Measurements from ENCODE around the gene CCDC180.
"Not testable (repeated sequence)": the region's sequence is repeated elsewhere in the genome, so short reads cannot be mapped to it uniquely, and the experiment has no call there.

Gene CCDC180

DNA sequence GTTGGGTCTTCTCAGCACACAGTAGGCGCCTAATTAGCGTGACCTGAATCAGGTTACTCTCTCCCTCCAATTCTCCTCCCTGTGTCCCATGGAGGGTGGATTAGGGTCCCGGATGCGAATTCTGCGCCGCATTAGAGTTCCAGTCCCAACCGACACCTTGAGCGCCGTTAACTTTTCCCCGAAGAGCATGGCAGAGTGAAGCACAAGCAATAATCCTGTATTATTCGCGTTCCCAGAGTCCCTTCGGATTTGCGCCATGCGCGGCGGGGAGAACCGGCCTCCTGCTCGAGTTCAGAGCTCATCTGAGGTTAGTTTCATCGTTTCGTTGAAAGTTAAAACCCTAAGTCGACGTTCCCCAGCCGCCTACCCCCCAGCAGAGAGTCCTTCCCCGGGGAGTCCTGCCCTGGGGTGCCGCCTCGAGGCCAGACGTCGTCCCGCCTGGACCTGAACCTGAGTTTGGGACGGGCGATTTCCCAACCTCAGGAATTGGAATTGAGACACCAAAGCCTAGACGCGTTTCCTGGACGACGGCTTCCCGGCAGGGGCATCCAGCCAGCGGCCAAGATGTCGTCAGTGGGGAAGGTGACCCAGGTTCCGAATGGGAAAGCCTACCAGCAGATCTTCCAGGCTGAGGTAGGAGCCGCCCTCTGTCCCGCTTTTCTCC lies at the start of gene CCDC180:
CCDC180 (plus strand) TSS at position 160 of the 664 bp plus-strand sequence; CDS start at position 565, 405 bp downstream.
- DNase-seq (ENCODE audit: low read depth), result peak; percentile 36

DNA sequence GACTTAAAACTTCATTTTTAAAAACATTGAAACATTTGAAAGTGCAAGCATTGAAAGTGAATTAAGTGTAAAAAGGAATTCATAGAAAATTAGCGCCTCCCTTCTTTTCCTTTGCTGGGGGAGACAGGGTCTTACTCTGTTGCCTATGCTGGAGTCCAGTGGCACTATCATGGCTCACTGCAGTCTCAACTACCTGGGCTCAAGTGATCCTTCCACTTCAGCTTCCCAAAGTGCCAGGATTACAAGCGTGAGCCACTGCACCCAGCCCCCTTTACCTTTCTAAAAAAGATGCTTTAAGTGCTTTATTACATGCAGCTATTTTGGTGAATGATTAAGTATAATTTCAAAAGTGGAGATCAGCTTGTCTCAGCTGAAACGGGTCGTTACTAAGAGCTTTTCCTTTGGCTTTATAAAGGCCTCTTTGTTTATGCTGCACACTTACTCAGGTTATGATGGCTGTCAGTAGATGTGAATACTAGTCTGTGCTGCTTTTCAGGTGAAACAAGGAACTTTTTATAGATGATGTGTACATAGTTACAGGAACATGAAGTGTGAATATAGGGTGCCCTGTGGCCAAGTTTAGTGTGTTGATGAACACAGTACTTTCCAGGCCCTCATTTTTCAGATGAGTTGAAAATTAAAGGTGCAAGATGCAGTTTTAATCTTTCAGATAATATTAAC lies 47.5 kb upstream of the CCDC180 start:
- DNase-seq (ENCODE audit: low read depth), result not testable (repeated sequence)

DNA sequence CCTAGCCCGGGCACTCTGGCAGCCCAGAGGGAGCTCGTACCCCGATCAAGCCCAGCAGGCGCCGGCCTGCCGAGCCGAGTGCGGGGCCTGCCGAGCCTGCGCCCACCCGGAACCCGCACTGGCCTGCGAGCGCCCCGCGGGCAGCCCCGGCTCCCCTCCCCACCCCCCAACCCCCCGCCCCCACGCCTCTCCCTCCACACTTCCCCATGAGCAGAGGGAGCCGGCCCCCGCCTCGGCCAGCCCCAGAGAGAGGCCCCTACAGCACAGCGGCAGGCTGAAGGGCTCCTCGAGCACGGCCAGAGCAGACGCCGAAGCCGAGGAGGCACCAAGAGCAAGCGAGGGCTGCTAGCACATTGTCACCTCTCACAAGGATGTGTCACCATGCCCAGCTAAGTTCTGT lies 36.2 kb upstream of the CCDC180 start:
- DNase-seq (ENCODE audit: low read depth), result no peak

DNA sequence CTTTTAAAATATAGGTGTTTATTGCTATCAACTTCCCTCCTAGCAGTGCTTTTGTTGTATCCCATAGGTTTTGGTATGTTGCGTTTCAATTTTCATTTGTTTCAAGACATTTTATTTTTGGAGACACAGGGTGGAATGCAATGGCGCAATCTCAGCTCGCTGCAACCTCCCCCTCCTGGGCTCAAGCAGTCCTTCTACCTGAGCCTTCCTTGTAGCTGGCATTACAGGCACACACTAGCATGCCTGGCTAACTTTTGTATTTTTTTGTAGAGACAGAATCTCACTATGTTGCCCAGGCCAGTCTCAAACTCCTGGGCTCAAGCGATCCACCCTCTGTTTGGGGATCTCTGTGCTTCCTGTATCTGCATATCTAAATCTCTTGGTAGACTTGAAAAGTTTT lies 35.4 kb upstream of the CCDC180 start:
- DNase-seq (ENCODE audit: low read depth), result no peak

DNA sequence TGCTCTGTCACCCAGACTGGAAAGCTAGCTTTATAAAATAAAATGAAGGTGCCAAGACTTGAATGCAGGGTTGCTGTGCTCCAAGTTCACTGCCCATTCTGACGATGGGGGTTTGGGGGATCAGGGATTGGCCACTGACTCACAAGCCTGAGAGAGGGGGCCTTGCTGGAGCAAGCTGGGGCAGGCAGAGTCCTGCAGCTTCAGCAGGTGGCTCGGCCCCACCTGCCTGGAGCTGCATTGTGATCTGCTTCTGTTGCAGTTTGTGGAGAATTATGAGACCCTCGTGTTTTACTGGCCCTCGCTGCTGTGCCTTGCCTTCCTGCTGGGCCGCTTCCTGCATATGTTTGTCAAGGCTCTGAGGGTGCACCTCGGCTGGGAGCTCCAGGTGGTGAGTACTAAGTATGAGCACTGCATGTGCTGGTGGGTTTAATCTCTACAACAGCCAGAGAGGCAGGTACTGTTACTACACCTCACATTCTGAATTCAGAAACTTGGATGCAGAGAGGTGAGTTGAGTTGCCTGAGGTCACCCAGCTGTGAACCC lies 31.1 kb upstream of the CCDC180 start:
- no peak for DNase-seq (ENCODE audit: low read depth)

DNA sequence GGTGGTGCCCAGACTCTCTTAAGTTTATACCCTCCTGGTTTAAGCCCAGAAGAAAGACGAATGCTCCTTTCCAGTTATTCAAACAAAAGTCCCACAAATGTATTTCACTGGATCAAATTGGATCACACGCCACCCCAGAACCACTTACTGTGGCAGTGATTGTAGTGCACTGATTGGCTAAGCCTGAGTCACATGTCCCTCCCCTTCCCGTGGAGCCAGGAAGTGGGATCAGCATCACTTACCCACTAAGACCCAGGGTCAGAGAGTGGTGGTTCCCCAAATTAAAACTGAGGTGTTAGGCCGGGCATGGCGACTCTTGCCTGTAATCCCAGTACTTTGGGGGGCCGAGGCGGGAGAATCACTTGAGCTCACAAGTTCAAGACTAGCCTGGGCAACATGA lies 29.5 kb upstream of the CCDC180 start:
- no peak for DNase-seq (ENCODE audit: low read depth)

DNA sequence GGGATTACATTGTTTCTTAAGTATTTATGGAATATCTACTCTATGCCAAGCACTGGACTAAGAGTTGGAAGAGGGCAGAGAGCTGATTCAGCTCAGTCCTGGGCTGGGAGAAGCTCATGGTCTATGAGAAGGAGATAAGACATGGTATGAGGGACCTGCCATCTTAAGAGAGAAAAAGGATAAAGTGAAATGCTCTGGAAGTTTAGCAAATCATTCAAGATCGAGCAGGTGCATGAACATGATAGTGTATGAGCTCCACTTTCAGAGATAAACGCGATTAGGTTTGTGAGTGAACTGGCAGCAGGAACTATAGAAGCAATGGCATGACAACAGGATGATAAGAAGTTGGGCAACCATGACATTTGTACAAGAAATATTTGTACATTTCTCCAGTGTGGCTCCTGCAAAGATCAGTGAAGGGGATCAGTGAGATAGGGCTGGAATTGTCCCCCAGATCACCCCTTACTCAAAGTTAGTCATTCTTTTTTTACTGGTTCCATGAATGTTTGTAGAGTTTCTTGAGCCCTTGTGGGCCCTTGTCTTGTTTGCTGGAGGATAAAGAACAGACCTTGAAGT lies 26.6 kb upstream of the CCDC180 start:
- no peak for DNase-seq (ENCODE audit: low read depth)

DNA sequence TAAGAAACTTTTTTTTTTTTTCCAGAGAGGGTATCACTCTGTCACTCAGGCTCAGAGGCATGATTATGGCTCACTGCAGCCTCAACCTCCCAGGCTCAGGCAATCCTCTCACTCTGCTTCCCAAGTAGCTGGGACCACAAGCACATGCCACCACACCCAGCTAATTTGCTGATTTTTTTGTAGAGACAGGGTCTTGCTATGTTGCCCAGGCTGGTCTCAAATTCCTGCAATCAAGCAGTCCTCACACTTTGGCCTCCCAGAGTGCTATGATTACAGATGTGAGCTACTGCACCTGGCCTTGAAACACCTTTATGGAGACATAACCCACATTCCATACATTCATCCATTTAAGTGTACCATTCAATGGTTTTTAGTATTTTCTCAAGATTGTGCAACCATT lies 23.7 kb upstream of the CCDC180 start:
- DNase-seq (ENCODE audit: low read depth), result no peak

DNA sequence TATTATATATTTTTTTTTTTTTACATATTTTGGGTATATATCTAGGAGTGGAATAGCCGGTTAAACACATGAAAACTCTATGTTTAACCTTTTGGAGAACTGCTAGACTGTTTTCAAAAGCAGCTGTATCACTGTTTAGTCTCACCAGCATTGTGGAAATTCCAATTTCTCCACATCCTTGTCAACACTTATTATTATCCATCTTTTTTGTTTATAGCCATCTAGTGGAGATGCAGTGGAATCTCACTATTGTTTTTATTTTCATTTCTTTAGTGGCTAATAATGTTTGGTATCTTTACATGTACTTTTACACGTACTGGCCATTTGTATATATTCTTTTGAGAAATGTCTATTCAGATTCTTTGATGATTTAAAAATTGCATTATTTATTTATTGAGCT lies 22.7 kb upstream of the CCDC180 start:
- no peak for DNase-seq (ENCODE audit: low read depth)

DNA sequence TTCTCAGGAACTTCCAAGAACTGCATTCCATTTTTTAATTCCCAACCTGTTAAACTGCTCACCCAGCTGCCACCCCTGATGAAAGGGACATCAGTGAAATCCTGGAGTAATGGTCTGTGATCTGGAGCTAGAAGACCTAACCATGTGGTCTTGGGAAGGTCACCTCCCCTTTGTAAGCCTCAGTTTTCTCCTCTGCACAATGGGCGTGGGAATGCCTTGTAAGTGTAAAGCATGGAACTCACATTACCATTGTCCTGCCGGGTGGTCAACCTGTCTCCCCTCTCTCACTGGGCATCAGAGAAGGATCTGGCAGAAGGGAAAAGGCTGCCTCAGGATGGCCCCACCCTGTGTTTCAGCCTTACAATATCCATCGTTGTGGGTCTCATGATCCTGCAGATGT lies 15.3 kb upstream of the CCDC180 start:
- DNase-seq (ENCODE audit: low read depth), result no peak

DNA sequence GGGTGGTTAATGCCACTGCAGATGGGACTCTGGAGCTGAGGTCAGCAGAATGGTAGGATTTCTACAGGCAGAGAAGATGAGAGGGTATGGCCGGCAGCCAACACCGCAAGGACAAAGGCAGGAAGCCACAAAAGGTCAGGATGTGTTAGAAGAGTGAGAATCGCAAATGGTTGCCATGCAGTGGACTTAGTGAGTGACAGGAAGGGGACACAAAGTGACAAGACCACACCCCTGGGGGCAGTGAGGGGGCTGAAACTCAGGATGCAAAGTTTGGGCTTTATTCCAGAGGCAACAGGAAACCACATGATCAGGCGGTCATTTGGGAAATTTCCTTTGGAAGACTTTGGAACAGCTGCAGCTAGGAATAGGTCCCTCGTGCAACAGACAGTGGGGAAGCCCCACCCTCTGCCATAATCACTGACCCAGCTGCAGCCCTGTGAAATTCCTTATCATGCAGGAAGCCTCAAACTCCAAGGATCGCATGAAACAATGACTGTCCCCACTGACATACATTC lies 14.2 kb upstream of the CCDC180 start:
- DNase-seq (ENCODE audit: low read depth), result peak; percentile 6

DNA sequence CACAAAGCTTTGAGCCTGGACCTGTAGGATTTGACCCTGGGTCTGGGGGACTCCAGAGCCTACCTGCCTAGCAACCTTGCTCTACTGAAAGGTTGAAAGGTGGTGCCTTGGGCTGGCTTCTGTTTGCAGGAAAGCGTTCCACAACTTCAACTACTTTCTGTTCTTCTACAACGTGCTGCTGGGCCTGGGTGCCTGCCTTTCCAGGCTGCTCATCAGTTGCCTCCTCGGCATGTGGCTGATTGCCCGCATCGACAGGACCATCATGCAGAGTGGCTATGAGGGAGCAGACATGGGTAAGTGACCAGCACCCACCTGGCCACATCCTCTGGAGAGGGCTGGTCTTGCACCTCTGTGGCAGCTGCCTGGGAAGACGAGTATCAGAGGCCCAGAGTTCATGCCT lies 13.6 kb upstream of the CCDC180 start:
- DNase-seq (ENCODE audit: low read depth), result no peak

DNA sequence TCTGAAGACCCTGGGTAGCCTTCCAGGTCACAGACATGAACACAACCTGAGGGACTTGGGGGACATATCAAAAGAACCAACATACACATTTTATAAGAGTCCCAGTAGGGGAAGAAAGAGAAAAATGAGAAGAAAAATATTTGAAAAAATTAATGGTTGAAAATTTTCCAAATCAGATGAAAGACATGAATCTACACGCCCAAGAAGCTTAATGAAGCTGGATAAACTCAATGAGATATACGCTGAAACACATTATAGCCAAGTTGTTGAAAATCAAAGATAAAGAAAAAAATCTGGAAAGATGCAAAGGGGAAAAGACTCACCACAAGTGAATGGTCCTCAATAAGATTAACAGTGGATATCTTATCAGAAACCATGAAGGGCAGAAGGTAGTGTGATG lies 9.6 kb upstream of the CCDC180 start:
- DNase-seq (ENCODE audit: low read depth), result no peak

DNA sequence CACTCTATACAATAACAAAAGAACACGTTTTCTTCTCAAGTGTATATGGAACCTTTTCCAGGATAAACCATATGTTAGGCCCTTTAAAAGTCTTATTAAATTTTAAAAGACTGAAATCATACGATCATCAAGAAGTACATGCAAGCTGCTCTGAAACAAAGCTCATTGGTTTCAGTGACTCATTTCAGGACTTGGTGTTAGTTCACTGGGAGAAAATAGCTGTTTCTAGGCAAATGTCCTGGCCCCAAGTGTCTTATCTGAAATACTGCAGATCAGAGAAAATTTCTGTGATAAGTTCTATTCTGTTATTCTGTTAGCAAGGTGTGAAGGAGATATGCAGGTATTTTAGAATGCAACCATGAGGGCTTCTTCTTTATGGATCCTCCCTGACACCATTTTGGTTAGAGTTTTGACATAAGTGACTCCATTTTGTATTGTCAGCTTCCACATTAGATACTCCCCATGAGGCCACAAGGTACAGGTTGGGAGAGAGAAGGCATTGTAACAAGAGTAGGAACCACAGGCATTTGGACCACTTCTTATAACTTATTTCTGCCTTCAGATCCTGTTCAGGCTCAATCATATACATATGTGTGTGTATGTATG lies 7.5 kb upstream of the CCDC180 start:
- no peak for DNase-seq (ENCODE audit: low read depth)

DNA sequence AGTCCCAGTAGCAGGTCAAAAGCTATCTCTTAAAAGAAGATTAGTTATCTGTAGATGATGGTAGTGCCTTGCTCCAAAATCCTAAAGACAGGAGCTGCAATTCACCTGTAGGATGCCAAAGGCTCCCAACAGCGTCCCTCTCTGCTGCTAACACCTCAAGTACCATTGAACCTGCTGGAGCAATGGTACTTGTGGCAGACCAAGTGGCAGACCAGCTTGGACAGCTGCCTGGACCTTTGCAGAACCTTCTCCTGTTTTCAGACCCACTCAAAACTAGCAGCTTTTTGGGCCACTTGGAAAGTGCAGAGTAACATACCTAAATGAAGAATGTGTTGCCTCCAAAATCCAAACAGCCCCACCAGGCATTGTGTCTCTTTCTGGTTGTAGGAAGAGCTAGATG lies 6.9 kb upstream of the CCDC180 start:
- no peak for DNase-seq (ENCODE audit: low read depth)

DNA sequence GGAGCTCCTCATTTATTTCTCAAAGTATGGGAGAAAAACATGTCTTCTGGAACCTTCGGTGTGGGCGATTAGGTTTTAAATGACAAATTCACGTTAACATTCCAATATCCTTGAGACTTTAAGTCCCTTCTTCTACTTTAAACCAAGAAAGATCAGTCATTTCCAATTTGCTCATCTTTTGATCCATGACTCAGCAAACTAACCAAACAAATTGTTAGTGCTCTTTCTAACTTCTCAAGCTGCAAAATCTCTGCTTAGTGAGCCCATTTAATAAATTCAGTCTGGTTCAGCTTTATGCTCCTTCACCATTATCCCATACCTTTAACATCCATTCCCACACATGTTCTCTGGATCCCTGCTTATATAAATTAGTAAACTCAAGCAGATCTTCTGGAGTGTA lies 5.5 kb upstream of the CCDC180 start:
- DNase-seq (ENCODE audit: low read depth), result no peak

DNA sequence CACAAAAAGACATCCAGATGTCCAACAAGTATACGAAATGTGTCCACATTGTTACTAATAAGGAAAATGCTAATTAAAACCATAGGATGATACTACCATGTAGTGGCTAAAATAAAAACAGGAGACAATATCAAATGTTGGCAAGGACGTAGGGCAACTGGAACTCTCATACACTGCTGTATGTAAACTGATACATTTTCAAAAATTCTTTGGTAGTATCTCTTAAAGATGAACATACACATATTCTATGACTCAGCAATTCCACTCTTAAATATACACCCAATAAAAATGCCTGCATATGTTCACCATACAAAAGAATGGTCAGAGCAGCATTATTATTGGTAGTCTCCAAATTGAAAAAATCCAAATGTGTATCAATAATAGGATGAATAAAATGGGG lies 2.9 kb upstream of the CCDC180 start:
- no peak for DNase-seq (ENCODE audit: low read depth)

DNA sequence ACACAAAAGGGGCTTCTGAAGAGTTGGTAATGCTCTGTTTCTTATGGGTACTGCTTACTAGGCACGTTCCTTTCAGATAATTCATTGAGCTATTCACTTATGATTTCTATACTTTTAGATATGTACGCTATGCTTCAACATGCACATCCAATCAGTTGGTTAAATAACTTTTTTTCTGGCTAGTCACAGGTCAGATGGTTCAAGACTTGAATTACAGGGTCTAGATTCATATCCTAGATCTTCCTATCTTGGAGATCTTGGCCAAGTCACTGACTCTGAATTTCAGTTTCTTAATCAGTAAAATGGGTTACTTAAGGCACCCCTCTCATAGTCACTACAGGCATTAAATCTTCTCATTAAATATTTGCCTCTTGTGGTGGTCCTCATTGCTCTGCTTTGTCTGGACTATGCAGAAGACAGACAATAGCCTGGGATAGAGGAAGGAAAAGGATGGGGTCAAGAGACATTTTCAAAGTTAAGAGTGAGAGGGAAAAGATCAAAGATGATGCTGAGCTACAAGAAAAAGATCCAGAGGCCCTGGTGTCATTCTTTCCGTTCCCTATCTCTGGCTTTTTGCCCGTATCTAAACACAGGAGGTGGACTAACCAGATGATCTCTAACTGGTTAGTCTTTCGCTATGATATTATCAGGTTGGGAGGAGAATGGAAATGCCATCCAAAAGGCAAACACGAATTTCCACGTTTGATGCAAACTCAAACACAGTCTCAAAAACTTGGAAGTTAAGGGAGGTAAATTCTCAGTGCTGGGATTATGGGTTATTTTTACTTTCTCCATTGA lies 1.8 kb upstream of the CCDC180 start:
- no peak for DNase-seq (ENCODE audit: low read depth)

DNA sequence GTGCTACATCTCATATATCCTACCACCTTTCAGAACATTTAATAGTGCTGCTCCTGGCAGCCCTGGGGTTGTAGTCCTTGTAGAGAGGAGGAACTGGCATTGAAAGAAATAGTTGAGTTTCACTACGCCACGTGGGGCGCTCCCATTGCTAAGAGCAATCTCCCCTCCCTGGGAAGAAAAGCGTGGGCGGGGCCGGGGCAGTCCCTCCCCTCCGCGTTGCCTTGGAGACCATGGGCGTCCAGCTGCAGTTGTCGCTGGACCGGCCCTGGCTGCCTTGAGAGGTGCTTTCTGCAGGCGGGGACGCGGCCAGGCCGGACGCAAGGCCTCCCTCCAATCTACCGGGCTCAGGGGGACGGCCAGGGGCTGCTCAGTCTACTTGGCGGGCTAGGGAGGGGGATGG lies 368 bp upstream of the CCDC180 start:
- peak; percentile 74 for DNase-seq (ENCODE audit: low read depth)

DNA sequence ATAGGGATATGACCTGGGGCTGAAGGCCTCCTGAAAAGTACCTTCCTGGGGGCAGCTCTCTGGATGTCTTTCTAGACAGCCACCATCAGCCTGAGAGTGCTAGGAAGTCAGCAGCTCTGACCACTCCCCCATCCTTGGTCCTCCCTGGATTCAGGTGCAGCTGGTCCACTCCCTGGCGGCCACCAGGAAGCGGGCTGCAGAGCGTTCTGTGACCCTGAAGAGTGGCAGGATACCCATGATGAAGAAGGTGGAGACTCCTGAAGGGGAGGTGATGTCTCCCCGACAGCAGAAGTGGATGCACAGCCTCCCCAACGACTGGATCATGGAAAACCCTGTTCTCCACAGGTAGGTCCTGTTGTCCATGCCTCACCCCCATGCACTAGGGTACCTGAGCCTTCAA lies 1.8 kb downstream of the CCDC180 start:
- no peak for DNase-seq (ENCODE audit: low read depth)

DNA sequence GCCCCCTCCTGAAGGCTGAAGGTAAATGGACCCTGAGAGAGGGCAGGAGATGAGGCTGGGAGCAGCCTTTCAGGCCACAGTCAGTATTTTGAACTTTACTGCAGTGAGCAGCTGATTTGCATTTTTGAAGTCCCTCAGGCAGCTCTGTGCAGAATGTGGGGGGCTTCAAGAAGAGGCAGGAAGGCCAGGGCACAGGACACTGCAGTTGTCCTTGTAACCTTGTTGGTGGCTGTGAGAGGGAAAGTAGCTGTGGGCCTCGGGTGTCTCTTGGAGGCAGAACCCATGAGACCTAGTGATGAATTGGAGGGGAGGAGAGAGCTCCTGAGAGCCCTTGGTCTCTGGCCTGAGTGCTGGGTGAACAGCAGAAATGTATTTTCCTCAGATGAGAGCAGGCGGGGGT lies 2.6 kb downstream of the CCDC180 start:
- DNase-seq (ENCODE audit: low read depth), result no peak

DNA sequence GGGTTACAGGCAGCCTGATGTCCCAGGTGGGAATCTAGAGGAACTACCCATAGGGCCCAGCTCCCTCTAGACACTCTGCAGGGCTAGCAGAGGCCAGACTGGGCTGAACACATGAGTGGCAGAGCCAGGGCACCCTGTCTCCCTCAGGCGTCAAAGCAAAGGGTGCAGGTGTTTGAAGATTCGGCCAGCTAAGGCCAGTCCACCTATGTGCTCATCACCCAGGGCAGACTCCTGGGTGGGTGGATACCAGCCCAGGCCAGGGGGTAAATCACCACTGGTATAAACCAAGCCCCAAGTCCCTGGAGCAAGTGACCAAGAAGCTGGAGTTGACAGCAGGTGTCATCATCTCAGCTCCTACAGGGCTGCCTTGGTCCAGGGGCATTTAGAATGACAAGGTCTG lies 3.4 kb downstream of the CCDC180 start:
- DNase-seq (ENCODE audit: low read depth), result no peak
